NCI-H82 treated with DMSO at 0.1 percent for 48 hours (cell line): Measurements from ENCODE around the gene NFRKB.

Experiments
- DNase-seq: peaks from one replicate; lab custom pipeline; 2025; ENCODE audit not compliant: unreplicated experiment; lab: John Stamatoyannopoulos, UW

Gene NFRKB

DNA sequence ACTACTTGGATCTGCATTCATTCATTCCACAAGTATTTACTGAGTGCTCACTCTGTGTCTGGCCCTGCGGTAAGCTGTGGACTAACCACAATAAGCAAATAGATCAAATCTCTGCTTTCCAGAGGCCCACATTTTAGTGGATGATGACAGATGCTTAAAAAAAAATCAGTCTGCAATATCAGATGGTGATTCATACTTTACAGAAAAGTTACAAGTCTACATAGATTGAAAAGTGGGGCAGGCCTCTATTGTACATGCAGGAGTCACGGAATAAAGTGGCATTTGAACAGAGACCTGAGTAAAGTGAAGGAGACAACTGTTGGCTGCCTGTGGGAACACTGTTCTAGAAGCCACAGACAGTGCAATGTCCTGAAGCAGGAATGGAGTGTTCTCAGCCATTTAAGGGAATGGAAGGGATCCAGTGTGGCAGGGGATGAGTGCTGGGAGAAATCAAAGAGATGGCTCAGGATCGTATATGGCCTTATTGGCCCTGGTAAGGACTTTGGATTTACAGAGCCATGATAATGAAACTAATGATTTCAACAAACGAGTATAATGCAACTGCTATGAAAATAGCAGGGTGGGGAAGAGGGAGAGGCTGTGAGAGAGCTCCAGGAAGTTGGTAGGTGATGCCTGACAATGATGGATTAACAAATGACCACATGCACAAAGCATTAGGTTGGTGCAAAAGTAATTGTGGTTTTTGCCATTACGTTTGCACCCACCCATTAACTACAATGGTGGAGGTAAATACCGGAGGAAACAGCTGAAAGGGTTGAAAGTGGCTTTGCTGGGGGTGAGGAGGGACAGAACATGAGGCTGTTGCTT, 48.7 kb downstream of the NFRKB start:
- no peak for DNase-seq
